Esophagus muscularis mucosa (tissue), 4 donors: ENCODE measurements around the gene RCCD1.

ENCODE experiments used
- EP300 ChIP-seq: sonication (generic); formaldehyde crosslinking; IDR thresholded peaks from one replicate; pipeline ENCODE4 v1.6.1; 2017; ENCODE audit warnings: antibody characterized with exemption
- POLR2A ChIP-seq: fragments of 450-650 bp; IDR thresholded peaks from one replicate; pipeline ENCODE4 v1.6.1; 2017; ENCODE audit warnings: antibody characterized with exemption, moderate library complexity, mild to moderate bottlenecking, low read depth
- POLR2AphosphoS5 ChIP-seq, 2 donors: sonication (generic); formaldehyde crosslinking; IDR thresholded peaks; one replicate each; pipeline ENCODE4 v1.6.1; 2017; ENCODE audit warnings: antibody characterized with exemption in 2 of 2
- TF ChIP-seq, protein P1 (sequence below), 3 experiments: fragments of 200-600 bp in 2 of 3; fragments of 450-650 bp in 1 of 3; sonication (generic) in 2 of 3; IDR thresholded peaks; one replicate each; pipeline ENCODE4 v1.5.1; 2017 to 2019; ENCODE audit warnings: antibody characterized with exemption in 3 of 3, mild to moderate bottlenecking in 2 of 3, moderate library complexity in 1 of 3

DNA sequence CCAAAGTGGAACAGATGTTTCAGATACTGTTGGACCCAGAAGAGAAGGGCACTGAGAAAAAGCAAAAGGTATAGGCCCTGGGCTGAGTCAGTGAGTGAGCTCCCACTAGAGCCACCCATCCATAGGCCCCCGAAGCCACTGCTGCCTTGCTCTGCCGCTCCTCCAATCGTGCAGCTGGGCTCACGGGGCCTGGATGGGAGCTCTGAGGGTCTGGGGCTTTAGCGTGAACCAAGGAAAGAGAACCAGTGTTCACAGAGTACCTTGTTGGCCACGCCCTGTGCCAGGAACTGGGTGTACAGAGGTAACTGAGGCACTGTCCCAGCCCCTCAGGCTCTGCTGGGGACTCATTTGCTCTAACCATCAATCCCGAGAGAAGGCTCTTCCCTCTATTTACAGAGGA lies 14.9 kb upstream of the RCCD1 start:
- TF ChIP-seq POLR2AphosphoS5 (IDR thresholded peaks at IDR 0.05) (no peak), POLR2A (no peak), EP300 (no peak)
- TF ChIP-seq, protein P1, sequence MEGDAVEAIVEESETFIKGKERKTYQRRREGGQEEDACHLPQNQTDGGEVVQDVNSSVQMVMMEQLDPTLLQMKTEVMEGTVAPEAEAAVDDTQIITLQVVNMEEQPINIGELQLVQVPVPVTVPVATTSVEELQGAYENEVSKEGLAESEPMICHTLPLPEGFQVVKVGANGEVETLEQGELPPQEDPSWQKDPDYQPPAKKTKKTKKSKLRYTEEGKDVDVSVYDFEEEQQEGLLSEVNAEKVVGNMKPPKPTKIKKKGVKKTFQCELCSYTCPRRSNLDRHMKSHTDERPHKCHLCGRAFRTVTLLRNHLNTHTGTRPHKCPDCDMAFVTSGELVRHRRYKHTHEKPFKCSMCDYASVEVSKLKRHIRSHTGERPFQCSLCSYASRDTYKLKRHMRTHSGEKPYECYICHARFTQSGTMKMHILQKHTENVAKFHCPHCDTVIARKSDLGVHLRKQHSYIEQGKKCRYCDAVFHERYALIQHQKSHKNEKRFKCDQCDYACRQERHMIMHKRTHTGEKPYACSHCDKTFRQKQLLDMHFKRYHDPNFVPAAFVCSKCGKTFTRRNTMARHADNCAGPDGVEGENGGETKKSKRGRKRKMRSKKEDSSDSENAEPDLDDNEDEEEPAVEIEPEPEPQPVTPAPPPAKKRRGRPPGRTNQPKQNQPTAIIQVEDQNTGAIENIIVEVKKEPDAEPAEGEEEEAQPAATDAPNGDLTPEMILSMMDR (IDR thresholded peaks at IDR 0.05): no peak
